ENCODE results near the gene GLRA3. TPM values are rescaled to one million over a fixed set of nuclear protein-coding genes. Genes with fewer than 3 reads are reported as not detected.

GLRA3 gene
- polyA plus RNA-seq, 1 experiment: not detected

GRCh38 chr4:174613979-174614378, 215.1 kb downstream of the GLRA3 start:
- TF ChIP-seq CTCF (IDR thresholded peaks at IDR 0.05; ENCODE audit: insufficient read depth, low read depth, low read length): no peak
- H3K4me3 ChIP-seq (ENCODE audit: low read depth, low read length): no peak overlapping the region
- CTCF ChIA-PET: no interaction called here
- no peak for DNase-seq (ENCODE audit: low read depth)
- no peaks in the 10 kb centered on the region for H3K27me3 ChIP-seq (ENCODE audit: control insufficient read depth, insufficient read depth, low read length)
- no peaks in the 10 kb centered on the region for H3K36me3 ChIP-seq (ENCODE audit: control insufficient read depth, insufficient read depth, low read length)
- POLR2A ChIA-PET: no interaction called here

GRCh38 chr4:174611792-174612191, 217.3 kb downstream of the GLRA3 start:
- H3K36me3 ChIP-seq (ENCODE audit: control insufficient read depth, insufficient read depth, low read length): no peaks in the 10 kb centered on the region
- no peak overlapping the region for H3K4me3 ChIP-seq (ENCODE audit: low read depth, low read length)
- no peaks in the 10 kb centered on the region for H3K27me3 ChIP-seq (ENCODE audit: control insufficient read depth, insufficient read depth, low read length)
- POLR2A ChIA-PET: no interaction called here
- CTCF ChIA-PET: no interaction called here
- TF ChIP-seq CTCF (IDR thresholded peaks at IDR 0.05; ENCODE audit: insufficient read depth, low read depth, low read length): no peak
- no peak for DNase-seq (ENCODE audit: low read depth)

GRCh38 chr4:174607792-174608191, 221.3 kb downstream of the GLRA3 start:
- no peaks in the 10 kb centered on the region for H3K27me3 ChIP-seq (ENCODE audit: control insufficient read depth, insufficient read depth, low read length)
- no peak for DNase-seq (ENCODE audit: low read depth)
- ChIA-PET CTCF (no interaction called here), POLR2A (no interaction called here)
- no peak overlapping the region for H3K4me3 ChIP-seq (ENCODE audit: low read depth, low read length)
- no peaks in the 10 kb centered on the region for H3K36me3 ChIP-seq (ENCODE audit: control insufficient read depth, insufficient read depth, low read length)
- no peak for TF ChIP-seq CTCF (IDR thresholded peaks at IDR 0.05; ENCODE audit: insufficient read depth, low read depth, low read length)

- POLR2A ChIA-PET: no interaction called here
Measured at GRCh38 chr4:174604198-174604597, 224.8 kb downstream of the GLRA3 start.

GRCh38 chr4:174600391-174600790, 228.7 kb downstream of the GLRA3 start:
- ChIA-PET POLR2A (no interaction called here), CTCF (no interaction called here)
- Histone ChIP-seq H3K4me3 (ENCODE audit: low read depth, low read length) (no peak overlapping the region), H3K27me3 (ENCODE audit: control insufficient read depth, insufficient read depth, low read length) (no peaks in the 10 kb centered on the region), H3K36me3 (ENCODE audit: control insufficient read depth, insufficient read depth, low read length) (no peaks in the 10 kb centered on the region)
- no peak for DNase-seq (ENCODE audit: low read depth)
- TF ChIP-seq CTCF (IDR thresholded peaks at IDR 0.05; ENCODE audit: insufficient read depth, low read depth, low read length): no peak

More at GRCh38 chr4:174604198-174604597, 224.8 kb downstream of the GLRA3 start:
- Histone ChIP-seq H3K27me3 (ENCODE audit: control insufficient read depth, insufficient read depth, low read length) (no peaks in the 10 kb centered on the region), H3K4me3 (ENCODE audit: low read depth, low read length) (no peak overlapping the region), H3K36me3 (ENCODE audit: control insufficient read depth, insufficient read depth, low read length) (no peaks in the 10 kb centered on the region)
- TF ChIP-seq CTCF (IDR thresholded peaks at IDR 0.05; ENCODE audit: insufficient read depth, low read depth, low read length): no peak
- CTCF ChIA-PET: no interaction called here
- DNase-seq (ENCODE audit: low read depth): peak; percentile 8
